PC-9 (cell line): ENCODE data around the gene MTCL3.

ENCODE experiments used
- BruUV-seq: library from RNA; stranded (reverse); fragments of 400-500 nt; replicated peaks from 2 replicates; lab custom pipeline; 2021; lab: Mats Ljungman, UMichigan
- CTCF ChIA-PET: fragments of 300-600 bp; sonication (Branson Sonifier 250); formaldehyde crosslinking; loops from one replicate; lab custom pipeline; 2022; ENCODE audit warnings: antibody characterized with exemption; lab: Charles Lee
- POLR2A ChIA-PET: fragments of 300-600 bp; sonication (Branson Sonifier 250); formaldehyde crosslinking; loops from one replicate; lab custom pipeline; 2022; ENCODE audit warnings: antibody characterized with exemption; ENCODE audit not compliant: unreplicated experiment; lab: Charles Lee
- DNase-seq, 2 experiments: peaks; one replicate each; pipeline versions ENCODE4 v3.0.0 to v3.0.0-alpha.2; 2015 to 2022; ENCODE audit warnings: mixed read lengths in 1 of 2
- H2AFZ ChIP-seq: fragments of 200-600 bp; sonication (generic); 2 replicates; pipeline ENCODE4 v1.8.1; 2017; ENCODE audit warnings: antibody characterized with exemption
- H3F3A ChIP-seq: fragments of 200-600 bp; sonication (generic); 2 replicates; pipeline ENCODE4 v1.8.1; 2017; ENCODE audit warnings: antibody characterized with exemption, mild to moderate bottlenecking, low read depth; ENCODE audit not compliant: insufficient read depth
- H3K27ac ChIP-seq: fragments of 200-600 bp; sonication (generic); 2 replicates; pipeline ENCODE4 v1.6.1; 2016; ENCODE audit warnings: mixed run types
- H3K27me3 ChIP-seq: fragments of 200-600 bp; sonication (generic); 2 replicates; pipeline ENCODE4 v1.6.1; 2016; ENCODE audit warnings: low read depth, mixed run types; ENCODE audit not compliant: insufficient read depth
- H3K36me3 ChIP-seq: fragments of 200-600 bp; sonication (generic); 2 replicates; pipeline ENCODE4 v1.6.1; 2016; ENCODE audit warnings: low read depth, mixed run types
- H3K4me1 ChIP-seq: fragments of 200-600 bp; sonication (generic); replicated peaks from 2 replicates; pipeline ENCODE4 v1.6.1; 2016; ENCODE audit warnings: mixed run types; ENCODE audit not compliant: insufficient read depth
- H3K4me2 ChIP-seq: fragments of 200-600 bp; sonication (generic); 2 replicates; pipeline ENCODE4 v1.6.1; 2017; ENCODE audit warnings: mixed run types
- H3K4me3 ChIP-seq: fragments of 200-600 bp; sonication (generic); 2 replicates; pipeline ENCODE4 v1.6.1; 2016; ENCODE audit warnings: mixed run types
- H3K79me2 ChIP-seq: fragments of 200-600 bp; sonication (generic); 2 replicates; pipeline ENCODE4 v1.6.1; 2017; ENCODE audit warnings: low read depth, mixed run types
- H3K9me2 ChIP-seq: fragments of 200-600 bp; sonication (generic); 2 replicates; pipeline ENCODE4 v1.8.1; 2017; ENCODE audit warnings: mild to moderate bottlenecking; ENCODE audit not compliant: insufficient read depth
- H3K9me3 ChIP-seq: fragments of 200-600 bp; sonication (generic); 2 replicates; pipeline ENCODE4 v1.8.1; 2016; ENCODE audit warnings: low read depth; ENCODE audit not compliant: insufficient read depth
- H4K20me1 ChIP-seq: fragments of 200-600 bp; sonication (generic); 2 replicates; pipeline ENCODE4 v1.8.1; 2017; ENCODE audit not compliant: insufficient read depth
- EZH2 ChIP-seq: fragments of 200-600 bp; sonication (generic); IDR thresholded peaks from 2 replicates; pipeline ENCODE4 v1.8.0; 2017; ENCODE audit warnings: antibody characterized with exemption, low read depth
- intact Hi-C: fragments of 100-400 bp; cut with micrococcal nuclease; formaldehyde crosslinking; loops from one replicate; pipeline ENCODE4 v1.10.0; 2022; ENCODE audit not compliant: unreplicated experiment
- TF ChIP-seq, protein P1 (sequence below): fragments of 200-600 bp; sonication (generic); conservative IDR thresholded peaks from 2 replicates; pipeline ENCODE4 v1.6.1; 2017; ENCODE audit warnings: mixed run types, antibody characterized with exemption, mild to moderate bottlenecking, moderate library complexity

MTCL3 gene

DNA sequence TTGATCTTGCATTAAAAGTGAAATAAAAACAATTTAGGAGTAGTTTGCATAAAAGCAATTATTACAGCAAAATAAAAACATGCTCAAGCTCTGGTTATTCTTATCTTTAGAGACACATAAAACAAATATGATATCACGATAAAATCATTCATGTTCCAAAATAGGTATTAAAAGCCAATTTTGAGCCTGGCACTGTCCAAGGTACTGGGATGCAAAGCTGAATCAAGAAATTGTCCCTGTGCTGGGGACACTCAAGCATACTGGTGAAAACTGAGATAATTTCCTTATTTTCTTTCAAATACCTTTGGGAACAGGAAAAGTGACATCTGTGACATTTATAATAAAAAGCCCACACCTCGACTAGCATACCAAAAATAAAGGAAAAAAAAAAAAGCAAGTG, 931 bp upstream of the MTCL3 start:
- no peaks in the 10 kb centered on the region; the same call in none of the 2 replicates for H3K9me2 ChIP-seq
- no peaks in the 10 kb centered on the region for H4K20me1 ChIP-seq
- peaks cover 17% of the 10 kb centered on the region; the same call in 1 of the 2 replicates for H3K27me3 ChIP-seq
- DNase-seq, result no peak
- H3K79me2 ChIP-seq, result no peaks in the 10 kb centered on the region
- H3K4me3 ChIP-seq, result no peak overlapping the region
- no peaks in the 10 kb centered on the region for H3K9me3 ChIP-seq
- ChIA-PET CTCF (no interaction called here), POLR2A (no interaction called here)
- H3K36me3 ChIP-seq, result no peaks in the 10 kb centered on the region
- H3K4me2 ChIP-seq, result no peak overlapping the region
- TF ChIP-seq EZH2, result no peak
- TF ChIP-seq, protein P1, sequence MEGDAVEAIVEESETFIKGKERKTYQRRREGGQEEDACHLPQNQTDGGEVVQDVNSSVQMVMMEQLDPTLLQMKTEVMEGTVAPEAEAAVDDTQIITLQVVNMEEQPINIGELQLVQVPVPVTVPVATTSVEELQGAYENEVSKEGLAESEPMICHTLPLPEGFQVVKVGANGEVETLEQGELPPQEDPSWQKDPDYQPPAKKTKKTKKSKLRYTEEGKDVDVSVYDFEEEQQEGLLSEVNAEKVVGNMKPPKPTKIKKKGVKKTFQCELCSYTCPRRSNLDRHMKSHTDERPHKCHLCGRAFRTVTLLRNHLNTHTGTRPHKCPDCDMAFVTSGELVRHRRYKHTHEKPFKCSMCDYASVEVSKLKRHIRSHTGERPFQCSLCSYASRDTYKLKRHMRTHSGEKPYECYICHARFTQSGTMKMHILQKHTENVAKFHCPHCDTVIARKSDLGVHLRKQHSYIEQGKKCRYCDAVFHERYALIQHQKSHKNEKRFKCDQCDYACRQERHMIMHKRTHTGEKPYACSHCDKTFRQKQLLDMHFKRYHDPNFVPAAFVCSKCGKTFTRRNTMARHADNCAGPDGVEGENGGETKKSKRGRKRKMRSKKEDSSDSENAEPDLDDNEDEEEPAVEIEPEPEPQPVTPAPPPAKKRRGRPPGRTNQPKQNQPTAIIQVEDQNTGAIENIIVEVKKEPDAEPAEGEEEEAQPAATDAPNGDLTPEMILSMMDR, result no peak
- BruUV-seq, result no TSS peak
- H3F3A ChIP-seq, result 0 out of 2 replicates have a peak, but pooled peaks cover 10% of the 10 kb centered on the region
- H2AFZ ChIP-seq, result no peak overlapping the region
- intact Hi-C loops, result no loop called here
- no peak overlapping the region for H3K27ac ChIP-seq
- H3K4me1 ChIP-seq, result peaks cover 9% of the 10 kb centered on the region; the same call in 1 of the 2 replicates

DNA sequence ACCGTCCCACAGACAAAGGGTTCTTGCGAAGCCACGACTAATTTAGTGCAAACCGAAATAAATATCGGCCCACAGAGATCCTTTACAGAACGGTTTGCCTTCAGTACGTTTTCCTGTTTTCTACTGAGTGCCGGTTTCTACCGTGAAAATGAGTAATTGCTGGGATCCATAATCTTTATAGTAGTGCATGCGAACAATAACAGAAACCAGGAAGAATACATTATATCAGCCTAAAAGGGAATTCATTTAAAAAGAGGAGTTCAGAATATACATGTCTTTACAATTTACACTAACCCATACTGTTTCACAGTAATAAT, 292 bp upstream of the MTCL3 start:
- no peaks in the 10 kb centered on the region for H3K9me3 ChIP-seq
- no peaks in the 10 kb centered on the region; the same call in 1 of the 2 replicates for H3K9me2 ChIP-seq
- no TSS peak for BruUV-seq
- TF ChIP-seq, protein P1, result no peak
- TF ChIP-seq EZH2, result no peak
- no peaks in the 10 kb centered on the region for H4K20me1 ChIP-seq
- H3F3A ChIP-seq, result 0 out of 2 replicates have a peak, but pooled peaks cover 11% of the 10 kb centered on the region
- H3K4me2 ChIP-seq, result no peak overlapping the region
- H3K27me3 ChIP-seq, result peaks cover 22% of the 10 kb centered on the region; the same call in 1 of the 2 replicates
- H3K36me3 ChIP-seq, result no peaks in the 10 kb centered on the region
- CTCF ChIA-PET, result no interaction called here
- intact Hi-C loops, result loop anchor here (5.0 kb wide), 2 partner anchors 37 to 52 kb away; no protein-coding TSS in a partner anchor
- H3K4me1 ChIP-seq, result peaks cover 9% of the 10 kb centered on the region; the same call in 1 of the 2 replicates
- no peak for DNase-seq
- H3K79me2 ChIP-seq, result no peaks in the 10 kb centered on the region
- POLR2A ChIA-PET, result no interaction called here
- H3K4me3 ChIP-seq, result no peak overlapping the region
- no peak overlapping the region for H3K27ac ChIP-seq
- no peak overlapping the region for H2AFZ ChIP-seq

DNA sequence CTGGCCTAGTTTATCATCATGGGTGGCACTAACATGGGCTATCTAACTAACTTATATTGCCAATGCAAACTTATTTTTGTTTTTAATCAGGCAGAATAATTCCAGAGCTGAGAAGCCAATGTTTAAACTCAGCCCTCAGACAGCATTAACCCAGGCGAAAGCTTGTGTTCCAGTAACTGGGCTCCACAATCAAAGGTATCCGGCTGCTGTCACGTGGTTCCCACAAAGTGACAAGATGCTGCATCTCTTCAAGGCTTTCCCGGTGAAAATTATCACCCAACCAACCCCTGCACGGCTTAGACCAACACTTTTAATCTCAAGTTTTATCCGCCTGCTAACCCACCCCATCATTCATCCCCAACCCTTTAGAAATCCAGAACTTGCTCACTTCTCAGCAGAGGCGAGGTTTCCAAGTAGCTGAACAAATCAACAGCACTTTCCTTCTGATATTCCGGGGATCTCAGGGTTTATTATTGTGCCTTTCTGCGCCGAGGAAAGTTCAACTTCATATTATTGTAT, 885 bp downstream of the MTCL3 start:
- Histone ChIP-seq H3K27me3 (peaks cover 11% of the 10 kb centered on the region; the same call in 1 of the 2 replicates), H3K9me2 (no peaks in the 10 kb centered on the region; the same call in 1 of the 2 replicates), H3K9me3 (no peaks in the 10 kb centered on the region), H3K4me3 (no peak overlapping the region), H3K4me2 (no peak overlapping the region), H3F3A (0 out of 2 replicates have a peak, but pooled peaks cover 11% of the 10 kb centered on the region), H3K79me2 (no peaks in the 10 kb centered on the region), H2AFZ (no peak overlapping the region), H4K20me1 (no peaks in the 10 kb centered on the region), H3K4me1 (peaks cover 9% of the 10 kb centered on the region; the same call in 1 of the 2 replicates), H3K27ac (no peak overlapping the region), H3K36me3 (no peaks in the 10 kb centered on the region)
- ChIA-PET POLR2A (no interaction called here), CTCF (no interaction called here)
- TF ChIP-seq, protein P1, result no peak
- TF ChIP-seq EZH2, result no peak
- no TSS peak for BruUV-seq
- no peak for DNase-seq
- intact Hi-C loops, result loop anchor here (5.0 kb wide), 2 partner anchors 36 to 51 kb away; no protein-coding TSS in a partner anchor
